Measurements from ENCODE around the gene IGFBP3.

GRCh38 chr7:45915606-45916005, 5.5 kb downstream of the IGFBP3 start:
- TF ChIP-seq, protein P1, sequence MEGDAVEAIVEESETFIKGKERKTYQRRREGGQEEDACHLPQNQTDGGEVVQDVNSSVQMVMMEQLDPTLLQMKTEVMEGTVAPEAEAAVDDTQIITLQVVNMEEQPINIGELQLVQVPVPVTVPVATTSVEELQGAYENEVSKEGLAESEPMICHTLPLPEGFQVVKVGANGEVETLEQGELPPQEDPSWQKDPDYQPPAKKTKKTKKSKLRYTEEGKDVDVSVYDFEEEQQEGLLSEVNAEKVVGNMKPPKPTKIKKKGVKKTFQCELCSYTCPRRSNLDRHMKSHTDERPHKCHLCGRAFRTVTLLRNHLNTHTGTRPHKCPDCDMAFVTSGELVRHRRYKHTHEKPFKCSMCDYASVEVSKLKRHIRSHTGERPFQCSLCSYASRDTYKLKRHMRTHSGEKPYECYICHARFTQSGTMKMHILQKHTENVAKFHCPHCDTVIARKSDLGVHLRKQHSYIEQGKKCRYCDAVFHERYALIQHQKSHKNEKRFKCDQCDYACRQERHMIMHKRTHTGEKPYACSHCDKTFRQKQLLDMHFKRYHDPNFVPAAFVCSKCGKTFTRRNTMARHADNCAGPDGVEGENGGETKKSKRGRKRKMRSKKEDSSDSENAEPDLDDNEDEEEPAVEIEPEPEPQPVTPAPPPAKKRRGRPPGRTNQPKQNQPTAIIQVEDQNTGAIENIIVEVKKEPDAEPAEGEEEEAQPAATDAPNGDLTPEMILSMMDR (IDR thresholded peaks at IDR 0.05 in 4 of 5, conservative IDR thresholded peaks at IDR 0.05 in 1 of 5): no peak
- no peak for TF ChIP-seq POLR2A (IDR thresholded peaks at IDR 0.05)

Measured in gastrocnemius medialis (tissue), 4 donors.